GM19397 (cell line): ENCODE data around the gene ZFP57.

Source experiments
- ATAC-seq: cut with Tn5 transposase; IDR thresholded peaks from one replicate; pipeline ENCODE4 v1.9.1; 2021; ENCODE audit warnings: mild to moderate bottlenecking, moderate library complexity; ENCODE audit not compliant: unreplicated experiment

ZFP57 gene

DNA sequence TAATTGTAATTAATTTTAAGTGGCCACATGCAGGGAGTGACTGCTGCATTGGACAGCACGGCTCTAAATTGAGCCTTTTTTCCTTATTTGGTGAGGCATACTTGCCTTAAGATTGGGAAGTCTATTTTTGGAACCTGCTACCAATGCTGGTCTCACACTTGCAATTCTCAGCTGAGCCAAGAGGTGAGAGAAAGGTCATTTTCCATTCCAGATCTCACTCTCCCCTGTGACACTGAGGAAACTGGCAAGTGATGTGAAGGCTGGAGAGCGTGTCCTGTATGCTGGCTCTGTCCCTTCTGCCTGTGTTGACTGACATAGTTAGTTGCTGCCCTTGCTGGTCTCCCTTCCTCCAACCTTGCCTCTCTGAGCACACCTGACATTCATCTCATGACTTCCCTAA is 24.8 kb downstream of the ZFP57 start:
- no peak for ATAC-seq

DNA sequence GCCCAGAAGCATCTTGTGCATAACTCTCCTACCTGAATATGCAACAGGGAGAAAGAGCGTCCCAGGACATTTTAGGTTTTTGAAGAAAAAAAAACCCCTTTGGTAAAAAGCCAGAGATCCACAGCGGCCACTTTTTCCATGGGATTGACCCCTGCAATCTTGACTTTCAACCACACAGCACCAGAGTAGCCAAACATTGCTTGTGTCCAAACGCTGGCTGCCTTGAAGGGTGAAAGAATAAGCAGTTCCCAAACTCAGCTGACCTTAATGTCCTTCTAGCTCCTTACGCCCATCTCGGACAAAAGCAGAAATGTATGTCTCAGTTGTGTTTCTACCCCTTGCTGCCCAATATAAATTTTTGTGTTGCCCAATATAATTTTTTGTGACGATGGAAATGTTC is 25.3 kb downstream of the ZFP57 start:
- no peak for ATAC-seq

GRCh38 chr6:29653452-29654038 is 27.4 kb downstream of the ZFP57 start:
- ATAC-seq: no peak

- ATAC-seq: no peak
Observed at GRCh38 chr6:29652198-29652584, 28.8 kb downstream of the ZFP57 start.

DNA sequence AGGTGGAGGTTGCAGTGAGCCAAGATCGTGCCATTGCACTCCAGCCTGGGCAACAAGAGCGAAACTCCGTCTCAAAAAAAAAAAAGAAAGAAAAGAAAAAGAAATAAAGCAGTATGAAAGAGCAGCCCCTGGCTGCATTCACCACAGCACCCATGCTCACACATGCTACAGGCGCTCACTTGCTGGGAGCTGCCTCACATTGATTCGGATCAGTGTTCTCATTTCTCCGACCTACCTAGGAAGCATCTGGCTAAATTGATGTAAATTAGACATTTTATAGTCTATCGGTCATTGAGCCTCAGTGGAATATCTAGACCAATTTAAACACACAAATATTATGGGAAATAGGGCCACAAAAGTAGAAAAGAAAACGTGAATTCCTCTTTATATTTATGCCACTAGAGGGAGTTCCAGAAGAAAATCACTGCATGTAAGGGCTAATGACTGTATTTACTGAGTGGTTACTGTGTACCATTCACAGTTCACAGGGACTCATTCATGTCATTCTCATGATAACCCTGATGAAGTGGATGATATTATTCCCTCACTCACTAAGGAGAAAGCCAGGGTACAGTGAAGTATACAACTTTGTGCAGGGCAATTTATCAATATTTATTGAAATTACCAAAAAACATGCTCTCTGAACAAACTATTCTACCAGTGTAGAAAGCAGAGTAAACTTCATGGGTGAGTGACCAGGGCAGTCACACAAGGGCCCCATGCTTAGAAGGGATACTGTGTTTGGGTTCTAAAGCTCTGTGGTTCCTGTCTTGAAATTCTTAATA is 29.3 kb downstream of the ZFP57 start:
- ATAC-seq: no peak

DNA sequence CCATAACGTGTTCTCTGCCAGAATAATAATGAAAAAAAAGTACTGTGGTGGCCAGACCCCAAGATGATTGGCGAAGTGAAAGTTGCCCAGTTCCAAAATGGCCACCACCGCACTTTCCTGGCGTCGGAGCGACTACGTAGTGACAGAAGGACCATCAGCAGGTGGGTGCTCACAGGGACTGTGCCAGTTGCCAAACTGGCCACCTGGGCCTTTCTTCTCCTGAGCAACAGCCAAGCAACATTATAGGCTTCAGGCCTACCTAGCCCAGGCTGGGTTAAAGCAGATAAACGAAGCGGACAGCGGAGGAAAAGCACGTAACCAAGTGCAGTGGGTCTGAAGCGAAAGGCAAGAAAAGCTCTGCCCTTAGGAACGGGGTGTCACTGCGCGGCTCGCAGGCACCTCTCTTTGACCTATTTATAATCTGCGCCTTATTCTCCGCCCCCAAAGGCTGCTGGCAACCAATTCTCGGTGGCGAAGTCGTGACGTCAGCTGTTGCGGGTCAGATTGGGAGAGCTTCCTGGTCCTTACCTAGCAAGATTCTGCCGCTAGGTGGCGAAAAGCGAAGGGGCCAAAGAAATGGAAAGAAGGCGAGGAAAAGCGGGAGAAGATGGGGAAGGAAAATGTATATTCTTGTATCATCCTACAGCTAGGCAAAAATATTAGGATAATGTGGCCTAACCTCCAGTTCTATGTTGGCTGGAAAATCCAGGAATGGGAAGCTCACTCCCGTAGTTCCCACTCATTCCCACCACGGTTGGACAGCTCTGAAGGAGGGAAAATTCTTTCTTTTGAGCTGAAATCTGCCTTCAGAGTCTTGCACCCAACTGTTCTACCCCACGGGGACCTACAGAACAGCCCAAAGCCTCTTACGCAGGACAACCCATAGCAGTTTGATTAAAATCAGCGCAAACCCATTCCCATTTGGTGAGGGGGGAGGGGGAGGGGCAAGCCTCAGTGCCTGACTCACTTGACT is 31.0 kb downstream of the ZFP57 start:
- peak; percentile 95 for ATAC-seq

DNA sequence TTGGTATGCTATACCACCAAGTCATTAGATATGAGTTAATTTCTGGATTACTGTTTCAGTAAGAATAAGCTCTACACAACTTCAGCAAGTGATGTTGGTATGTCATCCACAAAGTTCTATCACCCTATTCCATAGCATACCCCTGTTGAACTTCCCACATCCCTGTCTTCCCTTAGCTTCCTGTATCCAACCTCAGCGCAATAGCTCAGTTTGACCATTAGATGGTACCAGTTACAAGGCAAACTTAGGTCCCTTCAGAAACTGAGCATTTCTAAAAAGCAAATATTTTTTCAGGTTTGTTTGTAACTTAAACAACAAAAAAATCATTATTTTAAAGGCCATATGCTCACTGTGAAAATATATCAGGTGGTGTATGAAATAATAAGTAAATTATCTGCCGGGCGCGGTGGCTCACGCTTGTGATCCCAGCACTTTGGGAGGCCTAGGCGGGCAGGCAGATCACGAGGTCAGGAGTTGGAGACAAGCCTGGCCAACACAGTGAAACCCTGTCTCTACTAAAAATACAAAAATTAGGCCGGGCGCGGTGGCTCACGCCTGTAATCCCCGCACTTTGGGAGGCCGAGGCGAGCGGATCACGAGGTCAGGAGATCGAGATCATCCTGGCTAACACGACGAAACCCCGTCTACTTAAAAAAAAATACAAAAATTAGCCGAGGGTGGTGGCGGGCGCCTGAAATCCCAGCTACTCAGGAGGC is 32.9 kb downstream of the ZFP57 start:
- no peak for ATAC-seq

DNA sequence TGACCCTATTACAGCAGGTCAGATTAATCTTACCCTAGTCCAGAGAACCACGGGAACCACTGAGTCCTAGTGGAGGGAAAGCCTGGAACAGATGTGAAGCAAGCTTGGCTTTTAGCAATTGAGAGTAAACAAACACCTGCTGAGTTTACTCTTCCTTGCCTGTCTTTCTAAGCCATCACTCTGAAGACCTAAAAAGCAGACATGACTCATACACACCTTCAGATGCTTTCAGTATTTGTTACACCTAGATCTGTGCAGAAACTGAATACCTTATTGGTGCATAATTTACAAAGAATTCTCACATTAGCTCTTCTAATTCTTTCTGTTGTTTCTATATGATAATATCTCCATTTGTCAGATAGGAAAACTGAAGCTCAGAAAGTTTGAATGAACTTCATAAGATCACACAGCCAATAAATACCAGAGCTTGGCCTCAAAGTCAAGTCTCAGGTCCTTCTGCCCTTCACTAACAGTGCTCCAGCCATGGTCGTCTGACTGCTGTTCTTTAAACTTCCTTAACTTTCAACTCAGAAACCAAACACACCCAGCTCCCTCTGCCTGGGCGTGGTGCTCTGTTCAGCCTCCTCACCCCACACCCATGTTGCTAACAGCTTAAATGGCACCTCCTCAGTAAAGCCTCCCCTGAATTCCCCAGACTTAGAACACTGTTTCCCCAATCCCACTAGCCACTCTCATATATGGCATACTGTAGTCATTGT is 39.4 kb downstream of the ZFP57 start:
- ATAC-seq: no peak

- no peak for ATAC-seq
Observed at GRCh38 chr6:29637247-29637646, 43.7 kb downstream of the ZFP57 start.

GRCh38 chr6:29633534-29633905 is 47.4 kb downstream of the ZFP57 start:
- ATAC-seq: peak; percentile 2

DNA sequence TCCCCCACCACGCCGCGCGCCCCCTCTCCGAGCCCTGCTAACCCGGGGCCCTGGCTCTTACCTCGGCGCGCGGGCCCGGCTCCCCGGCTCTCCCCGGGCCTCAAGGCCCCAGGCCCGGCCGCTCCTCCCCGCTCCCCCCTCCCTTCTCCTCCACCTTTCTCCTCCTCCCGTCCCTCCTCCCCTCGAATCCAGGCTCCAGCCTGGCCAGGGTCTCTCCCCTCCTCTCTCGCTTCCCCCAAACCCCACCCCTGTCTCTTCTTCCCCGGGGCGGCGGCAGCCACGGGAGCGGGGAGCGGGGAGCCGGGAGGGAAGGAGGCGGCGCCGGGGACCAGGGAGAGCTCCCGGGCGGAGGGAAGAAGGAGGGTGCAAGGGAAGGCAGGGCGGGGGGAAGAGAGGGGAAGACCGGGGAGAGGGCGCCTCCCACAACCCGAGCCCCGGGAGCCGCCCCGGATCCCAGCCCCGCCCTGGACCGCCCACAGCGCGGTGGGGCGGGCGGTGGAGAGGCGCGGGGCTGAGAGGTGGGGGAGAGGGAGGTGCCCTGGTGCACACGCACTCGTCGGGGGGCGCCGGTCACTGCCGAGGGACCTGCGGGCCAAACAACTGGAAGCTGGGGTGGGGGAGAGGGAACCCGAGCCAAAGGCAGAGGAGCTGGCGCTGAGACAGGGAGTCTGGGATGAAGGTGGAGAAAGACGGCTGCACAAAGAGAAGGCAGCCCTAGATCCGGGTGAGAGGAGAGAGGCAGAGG is 48.0 kb downstream of the ZFP57 start, which contains the start of gene GABBR1:
Gene GABBR1, minus strand, starts transcription at position 395 of the 745 bp plus-strand sequence. CDS start 798 bp downstream, outside the sequence.
- ATAC-seq: peak; percentile 63

GRCh38 chr6:29631860-29632731 is 48.9 kb downstream of the ZFP57 start:
- ATAC-seq: peak; percentile 21

GRCh38 chr6:29631209-29631810 is 49.6 kb downstream of the ZFP57 start:
- ATAC-seq: no peak

GRCh38 chr6:29630315-29630714 is 50.6 kb downstream of the ZFP57 start:
- no peak for ATAC-seq

GRCh38 chr6:29629571-29629970 is 51.4 kb downstream of the ZFP57 start:
- no peak for ATAC-seq

- ATAC-seq: no peak
Observed at GRCh38 chr6:29628419-29629281, 52.3 kb downstream of the ZFP57 start.

DNA sequence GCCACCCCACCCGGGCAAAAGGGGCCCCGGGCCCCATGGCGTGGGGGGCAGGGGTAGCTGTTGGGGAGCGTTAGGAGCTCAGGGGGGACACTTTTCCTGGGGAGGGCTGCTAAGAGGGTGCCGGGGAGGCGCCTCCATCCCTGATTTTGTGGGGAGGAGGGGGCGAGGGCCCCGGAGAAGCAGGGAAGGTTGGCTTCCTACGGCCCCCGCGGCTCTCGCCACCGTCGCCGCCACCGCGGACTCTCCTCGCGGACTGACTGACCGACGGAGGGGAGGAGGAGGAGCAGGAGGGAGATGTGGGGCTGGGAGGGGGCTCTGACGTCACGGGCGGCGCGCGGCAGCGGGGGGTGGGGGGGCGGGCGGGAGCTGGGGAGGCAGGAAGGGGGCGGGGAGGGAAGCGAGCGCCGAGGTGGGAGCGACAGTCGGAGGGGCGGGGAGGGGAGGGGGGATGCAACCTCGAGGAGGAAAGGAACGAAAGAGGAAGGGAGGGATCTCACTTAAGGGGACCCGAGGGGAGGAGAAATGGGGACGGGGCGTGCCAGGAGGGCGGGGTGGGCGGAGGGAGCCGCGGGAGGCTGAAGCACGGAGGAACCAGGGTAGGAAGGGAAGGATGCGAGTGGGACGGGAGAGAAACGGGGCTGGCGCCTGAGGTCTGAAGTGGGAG is 53.1 kb downstream of the ZFP57 start:
- no peak for ATAC-seq
